Activated CD4-positive, alpha-beta memory T cell treated with anti-CD3 and anti-CD28 coated beads for 36 hours (primary cell): Measurements from ENCODE around the gene ANKS3. TPM values are rescaled to one million over a fixed set of nuclear protein-coding genes. Genes with fewer than 3 reads are reported as not detected.
"Not testable (repeated sequence)": the region's sequence is repeated elsewhere in the genome, so short reads cannot be mapped to it uniquely, and the experiment has no call there.

Experiments used
- CTCF ChIA-PET: fragments of 350-600 bp; sonication (Branson Sonifier 250); formaldehyde crosslinking; loops from one replicate; lab custom pipeline; 2021; ENCODE audit warnings: antibody characterized with exemption, inconsistent platforms; lab: Charles Lee
- POLR2A ChIA-PET: fragments of 350-600 bp; sonication (Branson Sonifier 250); formaldehyde crosslinking; loops from one replicate; lab custom pipeline; 2021; ENCODE audit warnings: antibody characterized with exemption; lab: Charles Lee
- DNase-seq: peaks from one replicate; pipeline ENCODE4 v3.0.0-alpha.2; 2020
- H3K27ac Mint-ChIP-seq: one replicate; pipeline ENCODE4 v1.8.0; 2021; ENCODE audit warnings: mixed read lengths
- H3K27me3 Mint-ChIP-seq: one replicate; pipeline ENCODE4 v1.8.0; 2021; ENCODE audit warnings: mixed read lengths
- H3K36me3 Mint-ChIP-seq: one replicate; pipeline ENCODE4 v1.8.0; 2021; ENCODE audit warnings: mixed read lengths
- H3K4me1 Mint-ChIP-seq: one replicate; pipeline ENCODE4 v1.8.0; 2021; ENCODE audit warnings: low read depth, mixed read lengths
- H3K4me3 Mint-ChIP-seq: one replicate; pipeline ENCODE4 v1.8.0; 2021; ENCODE audit warnings: mild to moderate bottlenecking, mixed read lengths
- H3K9me3 Mint-ChIP-seq: one replicate; pipeline ENCODE4 v1.8.0; 2021; ENCODE audit warnings: mixed read lengths
- intact Hi-C: fragments of 100-400 bp; cut with micrococcal nuclease; formaldehyde crosslinking; loops from one replicate; pipeline ENCODE4 v1.15.1; 2023
- total RNA-seq, 2 experiments: library from RNA; stranded (reverse); gene quantifications; one replicate each; pipeline ENCODE4 v1.2.3, GENCODE V29; 2021

ANKS3 gene
- total RNA-seq, 2 experiments from 2014 or later, result 11.7 to 13.3 TPM

GRCh38 chr16:4750896-4751295 is 16.8 kb upstream of the ANKS3 start:
- H3K27me3 Mint-ChIP-seq, result no peaks in the 10 kb centered on the region
- peaks cover 19% of the 10 kb centered on the region for H3K36me3 Mint-ChIP-seq
- intact Hi-C loops, result no loop called here
- H3K4me3 Mint-ChIP-seq, result no peak overlapping the region
- POLR2A ChIA-PET, result no interaction called here
- no peak for DNase-seq
- no peak overlapping the region for H3K27ac Mint-ChIP-seq
- CTCF ChIA-PET, result no interaction called here
- H3K4me1 Mint-ChIP-seq, result peaks cover 6% of the 10 kb centered on the region
- H3K9me3 Mint-ChIP-seq, result peaks cover 3% of the 10 kb centered on the region

- Mint-ChIP-seq H3K27me3 (no peaks in the 10 kb centered on the region), H3K27ac (no peak overlapping the region), H3K36me3 (peaks cover 10% of the 10 kb centered on the region), H3K9me3 (no peaks in the 10 kb centered on the region), H3K4me3 (no peak overlapping the region), H3K4me1 (peaks cover 6% of the 10 kb centered on the region)
- CTCF ChIA-PET, result no interaction called here
- POLR2A ChIA-PET, result no interaction called here
- intact Hi-C loops, result no loop called here
- no peak for DNase-seq
Observed at GRCh38 chr16:4749700-4750257, 15.7 kb upstream of the ANKS3 start.

GRCh38 chr16:4748682-4749411 is 14.8 kb upstream of the ANKS3 start:
- no peaks in the 10 kb centered on the region for H3K9me3 Mint-ChIP-seq
- H3K27ac Mint-ChIP-seq, result no peak overlapping the region
- intact Hi-C loops, result no loop called here
- no peak overlapping the region for H3K4me3 Mint-ChIP-seq
- no peaks in the 10 kb centered on the region for H3K27me3 Mint-ChIP-seq
- peaks cover 5% of the 10 kb centered on the region for H3K36me3 Mint-ChIP-seq
- ChIA-PET CTCF (no interaction called here), POLR2A (no interaction called here)
- peaks cover 6% of the 10 kb centered on the region for H3K4me1 Mint-ChIP-seq
- DNase-seq, result no peak

- ChIA-PET CTCF (no interaction called here), POLR2A (no interaction called here)
- H3K27ac Mint-ChIP-seq, result no peak overlapping the region
- H3K27me3 Mint-ChIP-seq, result no peaks in the 10 kb centered on the region
- no peak overlapping the region for H3K4me3 Mint-ChIP-seq
- no peak for DNase-seq
- peaks cover 11% of the 10 kb centered on the region for H3K4me1 Mint-ChIP-seq
- intact Hi-C loops, result no loop called here
- no peaks in the 10 kb centered on the region for H3K9me3 Mint-ChIP-seq
- H3K36me3 Mint-ChIP-seq, result peaks cover under 1% of the 10 kb centered on the region
Observed at GRCh38 chr16:4747906-4748681, 14.0 kb upstream of the ANKS3 start.

GRCh38 chr16:4746991-4747574 is 13.0 kb upstream of the ANKS3 start:
- Mint-ChIP-seq H3K4me3 (no peak overlapping the region), H3K27ac (no peak overlapping the region), H3K4me1 (peaks cover 12% of the 10 kb centered on the region), H3K27me3 (no peaks in the 10 kb centered on the region), H3K9me3 (no peaks in the 10 kb centered on the region), H3K36me3 (no peaks in the 10 kb centered on the region)
- DNase-seq, result no peak
- ChIA-PET CTCF (interaction anchor here (0.5 kb wide), 1 partner anchor 417 kb away, joined by 3 read pairs; no protein-coding TSS in a partner anchor), POLR2A (no interaction called here)
- intact Hi-C loops, result no loop called here

- H3K4me3 Mint-ChIP-seq, result no peak overlapping the region
- H3K9me3 Mint-ChIP-seq, result no peaks in the 10 kb centered on the region
- peaks cover 12% of the 10 kb centered on the region for H3K4me1 Mint-ChIP-seq
- no peak overlapping the region for H3K27ac Mint-ChIP-seq
- DNase-seq, result no peak
- ChIA-PET CTCF (no interaction called here), POLR2A (no interaction called here)
- intact Hi-C loops, result no loop called here
- no peaks in the 10 kb centered on the region for H3K27me3 Mint-ChIP-seq
- H3K36me3 Mint-ChIP-seq, result no peaks in the 10 kb centered on the region
Observed at GRCh38 chr16:4746215-4746614, 12.1 kb upstream of the ANKS3 start.

GRCh38 chr16:4745274-4745569 is 11.2 kb upstream of the ANKS3 start:
- intact Hi-C loops, result no loop called here
- ChIA-PET CTCF (no interaction called here), POLR2A (interaction anchor here (1.1 kb wide), 1 partner anchor 15 kb away, joined by 3 read pairs; no protein-coding TSS in a partner anchor)
- Mint-ChIP-seq H3K27ac (no peak overlapping the region), H3K36me3 (no peaks in the 10 kb centered on the region), H3K4me1 (peaks cover 12% of the 10 kb centered on the region), H3K27me3 (no peaks in the 10 kb centered on the region), H3K9me3 (no peaks in the 10 kb centered on the region), H3K4me3 (no peak overlapping the region)
- no peak for DNase-seq

GRCh38 chr16:4744555-4745273 is 10.6 kb upstream of the ANKS3 start:
- DNase-seq, result no peak
- intact Hi-C loops, result no loop called here
- Mint-ChIP-seq H3K9me3 (no peaks in the 10 kb centered on the region), H3K4me1 (peaks cover 12% of the 10 kb centered on the region), H3K27ac (no peak overlapping the region), H3K4me3 (no peak overlapping the region), H3K36me3 (no peaks in the 10 kb centered on the region), H3K27me3 (no peaks in the 10 kb centered on the region)
- CTCF ChIA-PET, result no interaction called here
- POLR2A ChIA-PET, result interaction anchor here (1.1 kb wide), 1 partner anchor 16 kb away, joined by 3 read pairs; no protein-coding TSS in a partner anchor

- Mint-ChIP-seq H3K9me3 (no peaks in the 10 kb centered on the region), H3K27ac (no peak overlapping the region), H3K4me1 (peaks cover 12% of the 10 kb centered on the region), H3K27me3 (no peaks in the 10 kb centered on the region), H3K4me3 (peak overlapping the region; percentile 40), H3K36me3 (no peaks in the 10 kb centered on the region)
- ChIA-PET POLR2A (no interaction called here), CTCF (no interaction called here)
- DNase-seq, result no peak
- intact Hi-C loops, result no loop called here
Observed at GRCh38 chr16:4743226-4743878, 9.3 kb upstream of the ANKS3 start.

GRCh38 chr16:4738370-4738769 is 4.3 kb upstream of the ANKS3 start:
- CTCF ChIA-PET, result interaction anchor here (1.2 kb wide), 1 partner anchor 88 kb away, joined by 3 read pairs; no protein-coding TSS in a partner anchor
- H3K27me3 Mint-ChIP-seq, DNase-seq, H3K27ac Mint-ChIP-seq, H3K36me3 Mint-ChIP-seq, H3K9me3 Mint-ChIP-seq, POLR2A ChIA-PET, H3K4me3 Mint-ChIP-seq: not testable (repeated sequence)
- intact Hi-C loops, result loop anchor here (10.0 kb wide), 1 partner anchor 356 kb away; the partner anchor contains the start of gene EEF2KMT
- H3K4me1 Mint-ChIP-seq, result peaks cover 12% of the 10 kb centered on the region

GRCh38 chr16:4737545-4737944 is 3.5 kb upstream of the ANKS3 start:
- POLR2A ChIA-PET, result no interaction called here
- intact Hi-C loops, result loop anchor here (10.0 kb wide), 1 partner anchor 357 kb away; the partner anchor contains the start of gene EEF2KMT
- no peaks in the 10 kb centered on the region for H3K27me3 Mint-ChIP-seq
- DNase-seq, result no peak
- H3K27ac Mint-ChIP-seq, result no peak overlapping the region
- no peak overlapping the region for H3K4me3 Mint-ChIP-seq
- peaks cover 14% of the 10 kb centered on the region for H3K4me1 Mint-ChIP-seq
- no peaks in the 10 kb centered on the region for H3K9me3 Mint-ChIP-seq
- no peaks in the 10 kb centered on the region for H3K36me3 Mint-ChIP-seq
- CTCF ChIA-PET, result no interaction called here
